Breast epithelium (tissue), 3 donors: ENCODE results near the gene EVA1B.

ENCODE experiments used
- POLR2AphosphoS5 ChIP-seq, 3 donors: sonication (generic); formaldehyde crosslinking; IDR thresholded peaks; one replicate each; pipeline ENCODE4 v1.6.1; 2017; ENCODE audit warnings: antibody characterized with exemption in 3 of 3
- TF ChIP-seq, protein P1 (sequence below), 3 donors: fragments of 450-650 bp; IDR thresholded peaks; one replicate each; pipeline ENCODE4 v1.5.1; 2016 to 2017; ENCODE audit warnings: antibody characterized with exemption in 3 of 3, mild to moderate bottlenecking in 3 of 3, moderate library complexity in 3 of 3

DNA sequence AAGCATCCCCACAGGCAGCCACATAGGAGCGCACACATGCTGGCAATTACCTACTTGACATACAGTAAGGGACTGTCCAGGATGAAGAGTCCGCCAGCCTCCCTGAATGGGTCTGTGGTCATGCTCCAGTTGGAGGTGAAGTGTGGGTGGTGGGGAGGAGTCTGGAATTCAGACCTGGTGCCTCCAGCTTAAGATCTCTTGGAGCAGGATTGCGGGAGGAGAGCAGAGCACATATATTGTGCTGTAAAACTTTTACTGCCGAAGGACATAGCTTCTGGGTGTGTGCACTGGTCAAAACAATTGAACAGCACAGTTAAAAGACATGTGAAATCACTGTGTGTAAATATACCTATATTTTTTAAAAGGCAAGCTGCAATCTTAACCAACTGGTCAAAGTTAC is 44.4 kb upstream of the EVA1B start:
- TF ChIP-seq, protein P1, sequence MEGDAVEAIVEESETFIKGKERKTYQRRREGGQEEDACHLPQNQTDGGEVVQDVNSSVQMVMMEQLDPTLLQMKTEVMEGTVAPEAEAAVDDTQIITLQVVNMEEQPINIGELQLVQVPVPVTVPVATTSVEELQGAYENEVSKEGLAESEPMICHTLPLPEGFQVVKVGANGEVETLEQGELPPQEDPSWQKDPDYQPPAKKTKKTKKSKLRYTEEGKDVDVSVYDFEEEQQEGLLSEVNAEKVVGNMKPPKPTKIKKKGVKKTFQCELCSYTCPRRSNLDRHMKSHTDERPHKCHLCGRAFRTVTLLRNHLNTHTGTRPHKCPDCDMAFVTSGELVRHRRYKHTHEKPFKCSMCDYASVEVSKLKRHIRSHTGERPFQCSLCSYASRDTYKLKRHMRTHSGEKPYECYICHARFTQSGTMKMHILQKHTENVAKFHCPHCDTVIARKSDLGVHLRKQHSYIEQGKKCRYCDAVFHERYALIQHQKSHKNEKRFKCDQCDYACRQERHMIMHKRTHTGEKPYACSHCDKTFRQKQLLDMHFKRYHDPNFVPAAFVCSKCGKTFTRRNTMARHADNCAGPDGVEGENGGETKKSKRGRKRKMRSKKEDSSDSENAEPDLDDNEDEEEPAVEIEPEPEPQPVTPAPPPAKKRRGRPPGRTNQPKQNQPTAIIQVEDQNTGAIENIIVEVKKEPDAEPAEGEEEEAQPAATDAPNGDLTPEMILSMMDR (IDR thresholded peaks at IDR 0.05): no peak
- TF ChIP-seq POLR2AphosphoS5 (IDR thresholded peaks at IDR 0.05): no peak
